Neural crest cell (in vitro differentiated cells): ENCODE data around the gene CFAP58. TPM values are rescaled to one million over a fixed set of nuclear protein-coding genes. Genes with fewer than 3 reads are reported as not detected.

ENCODE experiments used
- DNase-seq: peaks from one replicate; pipeline ENCODE4 v3.0.0; 2021; ENCODE audit warnings: low read depth, mixed read lengths, low spot score
- H3K27ac Mint-ChIP-seq: one replicate; pipeline ENCODE4 v1.8.0; 2021; ENCODE audit warnings: mild to moderate bottlenecking, mixed read lengths; ENCODE audit not compliant: unreplicated experiment
- H3K27me3 Mint-ChIP-seq: 2 replicates; pipeline ENCODE4 v1.8.0; 2021; ENCODE audit warnings: low read depth, mild to moderate bottlenecking, mixed read lengths
- H3K36me3 Mint-ChIP-seq: 2 replicates; pipeline ENCODE4 v1.8.0; 2021; ENCODE audit warnings: low read depth, mild to moderate bottlenecking, mixed read lengths
- H3K4me1 Mint-ChIP-seq: 2 replicates; pipeline ENCODE4 v1.8.0; 2021; ENCODE audit warnings: mixed read lengths
- H3K4me3 Mint-ChIP-seq: one replicate; pipeline ENCODE4 v1.8.0; 2021; ENCODE audit warnings: mild to moderate bottlenecking, mixed read lengths
- H3K9me3 Mint-ChIP-seq: 2 replicates; pipeline ENCODE4 v1.8.0; 2021; ENCODE audit warnings: mixed read lengths
- CTCF ChIP-seq: fragments of 200-600 bp; sonication (generic); conservative IDR thresholded peaks from 2 replicates; pipeline ENCODE4 v1.5.0; 2021; ENCODE audit warnings: antibody characterized with exemption, mild to moderate bottlenecking
- total RNA-seq: library from RNA; stranded (reverse); gene quantifications from 2 replicates; pipeline ENCODE4 v1.2.1, GENCODE V29; 2021

CFAP58 gene
- total RNA-seq, 1 donor from 2014 or later: 0.44 TPM

- TF ChIP-seq CTCF: no peak
- no peaks in the 10 kb centered on the region for H3K9me3 Mint-ChIP-seq
- H3K4me3 Mint-ChIP-seq: no peak overlapping the region
- H3K27ac Mint-ChIP-seq: peak overlapping the region; percentile 13
- peaks cover 8% of the 10 kb centered on the region for H3K4me1 Mint-ChIP-seq
- no peaks in the 10 kb centered on the region for H3K36me3 Mint-ChIP-seq
- DNase-seq: no peak
- peaks cover 9% of the 10 kb centered on the region for H3K27me3 Mint-ChIP-seq
Observed at GRCh38 chr10:104486803-104487202, 133.2 kb downstream of the CFAP58 start.

GRCh38 chr10:104487794-104488438, 134.3 kb downstream of the CFAP58 start:
- peaks cover 2% of the 10 kb centered on the region for H3K27me3 Mint-ChIP-seq
- H3K36me3 Mint-ChIP-seq: no peaks in the 10 kb centered on the region
- no peak overlapping the region for H3K4me3 Mint-ChIP-seq
- no peak overlapping the region for H3K27ac Mint-ChIP-seq
- peaks cover 8% of the 10 kb centered on the region for H3K4me1 Mint-ChIP-seq
- no peak for TF ChIP-seq CTCF
- H3K9me3 Mint-ChIP-seq: no peaks in the 10 kb centered on the region
- DNase-seq: no peak

GRCh38 chr10:104488439-104488832, 134.8 kb downstream of the CFAP58 start:
- no peak for TF ChIP-seq CTCF
- Mint-ChIP-seq H3K27ac (no peak overlapping the region), H3K27me3 (peaks cover 2% of the 10 kb centered on the region), H3K4me3 (no peak overlapping the region), H3K4me1 (peaks cover 8% of the 10 kb centered on the region), H3K36me3 (no peaks in the 10 kb centered on the region), H3K9me3 (no peaks in the 10 kb centered on the region)
- no peak for DNase-seq

- DNase-seq: no peak
- no peak overlapping the region for H3K27ac Mint-ChIP-seq
Observed at GRCh38 chr10:104492329-104492940, 138.8 kb downstream of the CFAP58 start.

GRCh38 chr10:104498347-104499081, 144.9 kb downstream of the CFAP58 start:
- H3K4me3 Mint-ChIP-seq: no peak overlapping the region
- DNase-seq: no peak
- no peaks in the 10 kb centered on the region for H3K36me3 Mint-ChIP-seq
- no peak for TF ChIP-seq CTCF
- peaks cover 3% of the 10 kb centered on the region for H3K27me3 Mint-ChIP-seq
- H3K9me3 Mint-ChIP-seq: peaks cover 3% of the 10 kb centered on the region
- no peaks in the 10 kb centered on the region for H3K4me1 Mint-ChIP-seq
- H3K27ac Mint-ChIP-seq: no peak overlapping the region

More at GRCh38 chr10:104492329-104492940, 138.8 kb downstream of the CFAP58 start:
- TF ChIP-seq CTCF: no peak
- Mint-ChIP-seq H3K4me3 (no peak overlapping the region), H3K9me3 (peaks cover 3% of the 10 kb centered on the region), H3K36me3 (no peaks in the 10 kb centered on the region), H3K4me1 (peaks cover 8% of the 10 kb centered on the region), H3K27me3 (no peaks in the 10 kb centered on the region)
